Progenitor cell of endocrine pancreas (in vitro differentiated cells): ENCODE data around the gene ZNF805. TPM values are rescaled to one million over a fixed set of nuclear protein-coding genes. Genes with fewer than 3 reads are reported as not detected.
A peak's percentile ranks its signal among the peaks of the same experiment; 100 is the strongest.
"Not testable (repeated sequence)": the region's sequence is repeated elsewhere in the genome, so short reads cannot be mapped to it uniquely, and the experiment has no call there.

ENCODE experiments used
- DNase-seq: peaks from one replicate; pipeline ENCODE4 v3.0.0; 2021; ENCODE audit warnings: low spot score; ENCODE audit not compliant: unreplicated experiment
- H3K27ac Mint-ChIP-seq: 2 replicates; pipeline ENCODE4 v1.8.0; 2021; ENCODE audit warnings: mild to moderate bottlenecking, moderate library complexity, mixed read lengths
- H3K27me3 Mint-ChIP-seq: 2 replicates; pipeline ENCODE4 v1.8.0; 2021; ENCODE audit warnings: mixed read lengths
- H3K36me3 Mint-ChIP-seq: 2 replicates; pipeline ENCODE4 v1.8.0; 2022; ENCODE audit warnings: mixed read lengths; ENCODE audit not compliant: insufficient read depth
- H3K4me1 Mint-ChIP-seq: 2 replicates; pipeline ENCODE4 v1.8.0; 2021; ENCODE audit warnings: low read depth, mixed read lengths
- H3K4me3 Mint-ChIP-seq: 2 replicates; pipeline ENCODE4 v1.8.0; 2021; ENCODE audit warnings: low read depth, mild to moderate bottlenecking, moderate library complexity, mixed read lengths
- H3K9me3 Mint-ChIP-seq: 2 replicates; pipeline ENCODE4 v1.8.0; 2021; ENCODE audit warnings: low read depth, mixed read lengths
- long read RNA-seq: library from polyadenylated mRNA; unstranded; transcript quantifications from one replicate; pipeline ENCODE4 v2.0.0, GENCODE V29; 2020
- total RNA-seq: library from RNA; stranded (reverse); gene quantifications from 2 replicates; pipeline ENCODE4 v1.2.1, GENCODE V29; 2021
- TF ChIP-seq, protein P1 (sequence below): fragments of 200-600 bp; sonication (generic); IDR thresholded peaks from one replicate; pipeline ENCODE4 v1.5.0; 2021; ENCODE audit warnings: antibody characterized with exemption, mild to moderate bottlenecking; ENCODE audit not compliant: unreplicated experiment

Gene ZNF805
- 15.6 and 16.3 TPM in 2 replicates for total RNA-seq
- long read RNA-seq, transcript ZNF805-202 (4 exons, 1,884 nt), result major isoform, 12 of 14 reads
- long read RNA-seq, partial matches to known transcripts, result 1 of 14 reads
- long read RNA-seq, other reads (novel, unspliced or antisense), result 0 of 14 reads

DNA sequence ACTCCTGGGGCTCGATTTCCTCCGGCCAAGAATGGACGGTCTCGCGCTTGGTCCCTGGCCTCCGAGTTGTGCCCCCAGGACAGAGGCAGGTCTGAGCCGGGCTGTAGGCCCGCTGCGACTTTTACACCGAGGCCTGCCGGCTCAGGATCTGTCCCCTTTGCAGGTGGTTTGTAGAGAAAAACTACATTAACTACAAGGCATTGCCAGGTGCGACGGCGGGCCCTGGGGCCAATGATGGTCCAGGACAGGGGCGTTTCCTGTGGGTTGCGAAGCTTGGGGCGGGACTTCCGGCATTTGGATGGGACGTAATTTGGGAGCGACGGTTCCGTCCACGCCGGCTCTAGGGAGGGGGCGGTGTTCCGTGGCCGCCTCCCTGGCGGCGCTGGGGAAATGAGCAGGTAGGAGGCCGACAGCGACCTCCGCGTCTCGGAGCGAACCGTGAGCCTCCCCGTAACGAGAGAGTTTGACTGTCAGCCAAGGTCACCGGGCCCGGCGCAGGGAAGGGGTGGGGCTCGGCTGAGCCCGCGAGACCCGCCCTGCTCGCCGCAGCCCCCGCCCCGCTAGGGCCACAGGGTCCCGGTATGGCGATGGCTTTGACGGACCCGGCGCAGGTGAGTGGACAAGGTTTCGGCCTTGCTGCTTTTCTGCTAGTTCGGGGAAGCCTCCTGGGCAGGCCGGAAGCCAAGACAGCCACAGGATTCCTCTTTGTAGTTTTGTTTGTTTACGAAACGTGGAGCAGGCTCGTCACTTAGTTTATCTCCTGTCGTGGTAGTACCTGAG lies at the start of gene ZNF805:
Gene ZNF805 (plus strand): TSS at position 322 of the 780 bp plus-strand sequence. CDS start 260 bp downstream, at position 582.
- Mint-ChIP-seq H3K27ac (peak within 1 kb of the TSS; percentile 99), H3K4me3 (peak within 1 kb of the TSS; percentile 97), H3K4me1 (peaks cover 12% of the 10 kb centered on the region), H3K9me3 (no peaks in the 10 kb centered on the region), H3K36me3 (peaks cover 6% of the 10 kb centered on the region), H3K27me3 (no peaks in the 10 kb centered on the region)
- DNase-seq, result peak; percentile 80
- TF ChIP-seq, protein P1, sequence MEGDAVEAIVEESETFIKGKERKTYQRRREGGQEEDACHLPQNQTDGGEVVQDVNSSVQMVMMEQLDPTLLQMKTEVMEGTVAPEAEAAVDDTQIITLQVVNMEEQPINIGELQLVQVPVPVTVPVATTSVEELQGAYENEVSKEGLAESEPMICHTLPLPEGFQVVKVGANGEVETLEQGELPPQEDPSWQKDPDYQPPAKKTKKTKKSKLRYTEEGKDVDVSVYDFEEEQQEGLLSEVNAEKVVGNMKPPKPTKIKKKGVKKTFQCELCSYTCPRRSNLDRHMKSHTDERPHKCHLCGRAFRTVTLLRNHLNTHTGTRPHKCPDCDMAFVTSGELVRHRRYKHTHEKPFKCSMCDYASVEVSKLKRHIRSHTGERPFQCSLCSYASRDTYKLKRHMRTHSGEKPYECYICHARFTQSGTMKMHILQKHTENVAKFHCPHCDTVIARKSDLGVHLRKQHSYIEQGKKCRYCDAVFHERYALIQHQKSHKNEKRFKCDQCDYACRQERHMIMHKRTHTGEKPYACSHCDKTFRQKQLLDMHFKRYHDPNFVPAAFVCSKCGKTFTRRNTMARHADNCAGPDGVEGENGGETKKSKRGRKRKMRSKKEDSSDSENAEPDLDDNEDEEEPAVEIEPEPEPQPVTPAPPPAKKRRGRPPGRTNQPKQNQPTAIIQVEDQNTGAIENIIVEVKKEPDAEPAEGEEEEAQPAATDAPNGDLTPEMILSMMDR, result no peak

- DNase-seq, result peak; percentile 70
- TF ChIP-seq, protein P1, result peak; percentile 30
- peaks cover 13% of the 10 kb centered on the region for H3K4me1 Mint-ChIP-seq
- H3K4me3 Mint-ChIP-seq, result peak within 1 kb of the TSS; percentile 85
- peak within 1 kb of the TSS; percentile 96 for H3K27ac Mint-ChIP-seq
- H3K9me3 Mint-ChIP-seq, result peaks cover 23% of the 10 kb centered on the region
- H3K27me3 Mint-ChIP-seq, result peaks cover 9% of the 10 kb centered on the region
- peaks cover 38% of the 10 kb centered on the region for H3K36me3 Mint-ChIP-seq
Measured at GRCh38 chr19:57191141-57192076, 49.0 kb upstream of the ZNF805 start, which contains the start of gene ZNF264. Gene ZNF264 (plus strand): TSS chr19:57191500. CDS start chr19:57191914, 414 bp downstream.

- H3K4me1 Mint-ChIP-seq, result peaks cover 13% of the 10 kb centered on the region
- peak overlapping the region; percentile 85 for H3K4me3 Mint-ChIP-seq
- H3K9me3 Mint-ChIP-seq, result peaks cover 23% of the 10 kb centered on the region
- TF ChIP-seq, protein P1, result no peak
- peaks cover 44% of the 10 kb centered on the region for H3K36me3 Mint-ChIP-seq
- no peak for DNase-seq
- H3K27ac Mint-ChIP-seq, result peak overlapping the region; percentile 96
- peaks cover 9% of the 10 kb centered on the region for H3K27me3 Mint-ChIP-seq
Measured at GRCh38 chr19:57192077-57192420, 48.4 kb upstream of the ZNF805 start.

DNA sequence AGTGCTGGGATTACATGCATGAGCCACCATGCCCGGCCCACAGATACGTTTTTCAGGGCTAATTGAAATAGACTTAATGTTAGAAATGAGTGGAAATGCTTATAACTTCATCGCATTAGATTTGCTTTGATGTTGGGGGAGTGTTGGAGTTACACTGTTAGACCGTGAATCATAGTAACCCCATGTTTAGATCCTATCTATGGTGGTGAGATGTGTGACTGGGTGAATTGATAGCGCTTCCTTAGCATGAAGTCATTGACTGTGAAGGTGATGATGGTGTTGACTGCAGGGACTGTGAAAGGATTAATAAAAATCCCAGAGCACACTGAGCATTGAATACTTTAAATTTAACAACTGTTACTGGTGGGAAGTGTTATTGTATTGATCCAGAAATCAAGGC lies 47.4 kb upstream of the ZNF805 start:
- Mint-ChIP-seq H3K9me3 (peaks cover 18% of the 10 kb centered on the region), H3K4me3 (peak overlapping the region; percentile 85), H3K27ac (peak overlapping the region; percentile 41), H3K36me3 (peaks cover 47% of the 10 kb centered on the region), H3K27me3 (peaks cover 6% of the 10 kb centered on the region), H3K4me1 (peaks cover 13% of the 10 kb centered on the region)
- TF ChIP-seq, protein P1, result no peak
- no peak for DNase-seq

DNA sequence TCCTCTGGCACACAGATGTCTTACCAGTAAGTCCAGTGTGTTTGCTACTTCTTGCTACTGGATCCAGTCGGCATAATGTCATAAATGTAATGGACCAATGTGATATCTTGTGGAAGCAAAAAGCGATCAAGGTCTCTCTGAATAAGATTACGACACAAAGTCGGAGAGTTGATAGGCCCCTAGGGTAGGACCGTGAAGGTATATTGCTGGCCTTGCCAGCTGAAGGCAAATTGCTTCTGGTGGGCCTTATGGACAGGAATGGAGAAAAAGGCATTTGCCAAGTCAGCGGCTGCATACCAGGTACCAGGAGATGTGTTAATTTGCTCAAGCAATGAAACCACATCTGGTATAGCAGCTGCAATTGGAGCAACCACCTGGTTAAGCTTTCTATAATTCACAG lies 42.6 kb upstream of the ZNF805 start:
- H3K27me3 Mint-ChIP-seq, H3K4me3 Mint-ChIP-seq, H3K27ac Mint-ChIP-seq, DNase-seq, H3K4me1 Mint-ChIP-seq, H3K9me3 Mint-ChIP-seq: not testable (repeated sequence)
- peaks cover 39% of the 10 kb centered on the region for H3K36me3 Mint-ChIP-seq
